ENCODE measurements around the gene MCUB.

The MCUB gene

DNA sequence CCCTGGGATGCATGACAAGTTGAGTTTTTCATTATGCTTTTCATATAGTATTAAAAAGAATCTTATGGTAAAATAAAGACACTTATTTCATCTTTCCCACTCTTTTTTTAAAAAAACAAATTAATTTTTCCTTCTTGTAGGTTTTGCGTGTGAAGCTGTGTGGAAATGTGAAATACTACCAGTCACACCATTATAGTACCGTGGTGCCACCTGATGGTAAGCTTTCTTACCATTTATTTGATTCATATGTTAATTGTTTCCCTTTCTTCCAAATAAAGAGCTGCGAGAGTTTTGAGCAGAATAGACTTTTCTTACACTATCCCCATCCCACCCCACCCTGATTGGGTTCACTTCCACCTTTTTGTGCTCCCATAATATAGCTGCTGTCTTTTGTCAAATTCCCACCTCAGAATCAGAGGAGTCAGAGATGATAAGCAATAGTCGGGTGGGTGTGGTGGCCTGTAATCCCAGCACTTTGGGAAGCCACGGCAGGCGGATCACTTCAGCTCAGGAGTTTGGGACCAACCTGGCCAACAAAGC, 98.9 kb downstream of the MCUB start:
- no peaks in the 10 kb centered on the region for H3K4me1 ChIP-seq (ENCODE audit: low read length)
- no peaks in the 10 kb centered on the region for H4K20me1 ChIP-seq (ENCODE audit: insufficient read depth, low read length)
- DNase-seq, result no peak
- no peaks in the 10 kb centered on the region for H3F3A ChIP-seq (ENCODE audit: insufficient read depth, low read length)
- TF ChIP-seq, protein P1, sequence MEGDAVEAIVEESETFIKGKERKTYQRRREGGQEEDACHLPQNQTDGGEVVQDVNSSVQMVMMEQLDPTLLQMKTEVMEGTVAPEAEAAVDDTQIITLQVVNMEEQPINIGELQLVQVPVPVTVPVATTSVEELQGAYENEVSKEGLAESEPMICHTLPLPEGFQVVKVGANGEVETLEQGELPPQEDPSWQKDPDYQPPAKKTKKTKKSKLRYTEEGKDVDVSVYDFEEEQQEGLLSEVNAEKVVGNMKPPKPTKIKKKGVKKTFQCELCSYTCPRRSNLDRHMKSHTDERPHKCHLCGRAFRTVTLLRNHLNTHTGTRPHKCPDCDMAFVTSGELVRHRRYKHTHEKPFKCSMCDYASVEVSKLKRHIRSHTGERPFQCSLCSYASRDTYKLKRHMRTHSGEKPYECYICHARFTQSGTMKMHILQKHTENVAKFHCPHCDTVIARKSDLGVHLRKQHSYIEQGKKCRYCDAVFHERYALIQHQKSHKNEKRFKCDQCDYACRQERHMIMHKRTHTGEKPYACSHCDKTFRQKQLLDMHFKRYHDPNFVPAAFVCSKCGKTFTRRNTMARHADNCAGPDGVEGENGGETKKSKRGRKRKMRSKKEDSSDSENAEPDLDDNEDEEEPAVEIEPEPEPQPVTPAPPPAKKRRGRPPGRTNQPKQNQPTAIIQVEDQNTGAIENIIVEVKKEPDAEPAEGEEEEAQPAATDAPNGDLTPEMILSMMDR (IDR thresholded peaks at IDR 0.05; ENCODE audit: low read length), result no peak
- no peak for TF ChIP-seq EZH2phosphoT487 (IDR thresholded peaks at IDR 0.05; ENCODE audit: low read length)
- no peak for TF ChIP-seq EZH2 (optimal IDR thresholded peaks at IDR 0.05; ENCODE audit: low read depth, low read length)
- H3K4me2 ChIP-seq (ENCODE audit: low read depth, low read length), result no peak overlapping the region
- no peak overlapping the region for H3K4me3 ChIP-seq (ENCODE audit: low read length)
- no peak overlapping the region for H2AFZ ChIP-seq (ENCODE audit: low read length)
- no peaks in the 10 kb centered on the region for H3K9me2 ChIP-seq (replicated peaks; ENCODE audit: insufficient read depth, low read length)
- H3K9me3 ChIP-seq (replicated peaks; ENCODE audit: insufficient read depth, low read length), result no peaks in the 10 kb centered on the region
- no peak overlapping the region for H3K9ac ChIP-seq (ENCODE audit: low read length)
- H3K36me3 ChIP-seq (replicated peaks; ENCODE audit: insufficient read depth, low read length), result no peaks in the 10 kb centered on the region
- H3K27me3 ChIP-seq (replicated peaks; ENCODE audit: insufficient read depth, low read length), result no peaks in the 10 kb centered on the region
- H3K79me2 ChIP-seq (ENCODE audit: low read length), result no peaks in the 10 kb centered on the region
- no peak overlapping the region for H3K27ac ChIP-seq (ENCODE audit: low read length)

DNA sequence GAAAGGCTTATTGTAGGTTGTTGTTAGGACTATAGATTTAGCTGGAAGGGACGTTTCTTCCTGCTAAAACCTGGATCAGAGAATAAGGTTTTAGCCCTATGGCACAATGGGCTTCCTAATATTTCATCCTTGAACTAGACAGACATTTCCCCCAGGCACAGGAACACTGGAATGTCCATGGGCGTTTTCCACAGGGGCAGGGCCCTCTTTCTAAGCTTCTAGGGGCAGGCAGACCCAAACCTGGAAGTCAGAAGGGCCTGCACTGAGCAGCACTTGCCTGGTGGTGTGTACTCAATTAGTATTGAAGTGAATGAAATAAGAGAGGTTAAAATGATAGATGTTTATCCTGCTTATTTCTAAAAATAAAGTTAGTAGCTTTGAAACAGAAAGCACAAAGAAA, 102.1 kb downstream of the MCUB start:
- Histone ChIP-seq H3K79me2 (ENCODE audit: low read length) (no peaks in the 10 kb centered on the region), H3K4me3 (ENCODE audit: low read length) (no peak overlapping the region), H3K9me3 (replicated peaks; ENCODE audit: insufficient read depth, low read length) (no peaks in the 10 kb centered on the region), H3K27me3 (replicated peaks; ENCODE audit: insufficient read depth, low read length) (no peaks in the 10 kb centered on the region), H3K9ac (ENCODE audit: low read length) (no peak overlapping the region), H3K27ac (ENCODE audit: low read length) (no peak overlapping the region), H3K4me1 (ENCODE audit: low read length) (no peaks in the 10 kb centered on the region), H3F3A (ENCODE audit: insufficient read depth, low read length) (no peaks in the 10 kb centered on the region), H3K4me2 (ENCODE audit: low read depth, low read length) (no peak overlapping the region), H3K9me2 (replicated peaks; ENCODE audit: insufficient read depth, low read length) (no peaks in the 10 kb centered on the region), H3K36me3 (replicated peaks; ENCODE audit: insufficient read depth, low read length) (no peaks in the 10 kb centered on the region), H2AFZ (ENCODE audit: low read length) (no peak overlapping the region), H4K20me1 (ENCODE audit: insufficient read depth, low read length) (no peaks in the 10 kb centered on the region)
- DNase-seq, result no peak
- no peak for TF ChIP-seq EZH2 (optimal IDR thresholded peaks at IDR 0.05; ENCODE audit: low read depth, low read length)

DNA sequence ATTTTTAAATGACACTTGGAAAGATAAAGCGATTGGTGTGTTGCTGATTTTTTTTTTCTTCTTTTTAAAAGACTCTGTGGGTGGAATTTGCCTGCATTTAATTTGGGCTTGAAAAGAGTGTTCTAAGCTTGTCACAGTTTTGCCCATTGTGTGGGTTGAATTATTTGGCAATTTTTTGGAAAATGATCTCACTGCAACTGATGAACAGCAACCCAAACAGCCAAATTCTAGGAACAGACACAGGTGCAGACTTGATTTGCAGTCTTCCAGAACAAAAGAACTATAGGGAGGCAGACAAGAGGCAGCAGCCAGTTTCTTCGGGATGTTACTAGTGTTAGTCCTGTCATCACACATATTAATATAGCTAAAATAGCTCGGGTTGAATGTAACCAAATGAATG, 102.7 kb downstream of the MCUB start:
- no peaks in the 10 kb centered on the region for H3K79me2 ChIP-seq (ENCODE audit: low read length)

More for the DNA sequence above, 102.7 kb downstream of the MCUB start:
- TF ChIP-seq, protein P1 (IDR thresholded peaks at IDR 0.05; ENCODE audit: low read length), result no peak
- TF ChIP-seq EZH2 (optimal IDR thresholded peaks at IDR 0.05; ENCODE audit: low read depth, low read length), result no peak
- no peak for TF ChIP-seq EZH2phosphoT487 (IDR thresholded peaks at IDR 0.05; ENCODE audit: low read length)
- Histone ChIP-seq H3K27ac (ENCODE audit: low read length) (no peak overlapping the region), H3K4me3 (ENCODE audit: low read length) (no peak overlapping the region), H3K36me3 (replicated peaks; ENCODE audit: insufficient read depth, low read length) (no peaks in the 10 kb centered on the region), H2AFZ (ENCODE audit: low read length) (no peak overlapping the region), H3K9ac (ENCODE audit: low read length) (no peak overlapping the region), H4K20me1 (ENCODE audit: insufficient read depth, low read length) (no peaks in the 10 kb centered on the region), H3K27me3 (replicated peaks; ENCODE audit: insufficient read depth, low read length) (no peaks in the 10 kb centered on the region), H3K9me2 (replicated peaks; ENCODE audit: insufficient read depth, low read length) (no peaks in the 10 kb centered on the region), H3F3A (ENCODE audit: insufficient read depth, low read length) (no peaks in the 10 kb centered on the region), H3K4me2 (ENCODE audit: low read depth, low read length) (no peak overlapping the region), H3K4me1 (ENCODE audit: low read length) (no peaks in the 10 kb centered on the region), H3K9me3 (replicated peaks; ENCODE audit: insufficient read depth, low read length) (no peaks in the 10 kb centered on the region)
- no peak for DNase-seq
